GM12864 (cell line): ENCODE results near the gene UPF3A.

ENCODE experiments used
- DNase-seq: peaks from one replicate; pipeline ENCODE4 v3.0.0-alpha.2; 2011; ENCODE audit warnings: low read depth
- H3K4me3 ChIP-seq: 2 replicates; pipeline ENCODE4 v1.5.1; 2011; ENCODE audit warnings: mild to moderate bottlenecking, low read depth, low read length, control low read depth
- TF ChIP-seq, protein P1 (sequence below): IDR thresholded peaks from 2 replicates; pipeline ENCODE4 v1.5.1; 2011; ENCODE audit warnings: low read depth, mild to moderate bottlenecking, moderate library complexity, low read length, control low read depth, inconsistent platforms; ENCODE audit errors: missing control alignments

UPF3A gene

DNA sequence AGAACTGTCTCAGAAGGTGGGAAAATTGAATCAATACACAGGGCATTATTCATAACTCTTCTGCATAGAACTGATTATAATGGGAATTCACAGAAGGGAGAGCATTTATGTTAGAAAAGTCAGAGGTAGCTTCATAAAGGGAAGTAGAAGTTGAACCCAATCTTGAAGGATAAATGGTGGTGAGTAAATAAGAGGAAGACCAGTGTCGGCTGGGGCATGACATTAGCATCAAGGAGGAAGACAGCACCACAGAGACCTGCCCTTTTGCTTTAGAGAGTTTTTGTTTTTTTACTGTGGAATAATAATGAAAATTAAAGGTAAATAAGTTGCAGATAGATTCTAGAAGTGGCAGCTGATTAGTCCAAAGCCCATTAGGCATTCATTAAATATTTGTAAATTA lies 24.9 kb upstream of the UPF3A start:
- no peak for DNase-seq
- no peak overlapping the region for H3K4me3 ChIP-seq
- TF ChIP-seq, protein P1, sequence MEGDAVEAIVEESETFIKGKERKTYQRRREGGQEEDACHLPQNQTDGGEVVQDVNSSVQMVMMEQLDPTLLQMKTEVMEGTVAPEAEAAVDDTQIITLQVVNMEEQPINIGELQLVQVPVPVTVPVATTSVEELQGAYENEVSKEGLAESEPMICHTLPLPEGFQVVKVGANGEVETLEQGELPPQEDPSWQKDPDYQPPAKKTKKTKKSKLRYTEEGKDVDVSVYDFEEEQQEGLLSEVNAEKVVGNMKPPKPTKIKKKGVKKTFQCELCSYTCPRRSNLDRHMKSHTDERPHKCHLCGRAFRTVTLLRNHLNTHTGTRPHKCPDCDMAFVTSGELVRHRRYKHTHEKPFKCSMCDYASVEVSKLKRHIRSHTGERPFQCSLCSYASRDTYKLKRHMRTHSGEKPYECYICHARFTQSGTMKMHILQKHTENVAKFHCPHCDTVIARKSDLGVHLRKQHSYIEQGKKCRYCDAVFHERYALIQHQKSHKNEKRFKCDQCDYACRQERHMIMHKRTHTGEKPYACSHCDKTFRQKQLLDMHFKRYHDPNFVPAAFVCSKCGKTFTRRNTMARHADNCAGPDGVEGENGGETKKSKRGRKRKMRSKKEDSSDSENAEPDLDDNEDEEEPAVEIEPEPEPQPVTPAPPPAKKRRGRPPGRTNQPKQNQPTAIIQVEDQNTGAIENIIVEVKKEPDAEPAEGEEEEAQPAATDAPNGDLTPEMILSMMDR: no peak

DNA sequence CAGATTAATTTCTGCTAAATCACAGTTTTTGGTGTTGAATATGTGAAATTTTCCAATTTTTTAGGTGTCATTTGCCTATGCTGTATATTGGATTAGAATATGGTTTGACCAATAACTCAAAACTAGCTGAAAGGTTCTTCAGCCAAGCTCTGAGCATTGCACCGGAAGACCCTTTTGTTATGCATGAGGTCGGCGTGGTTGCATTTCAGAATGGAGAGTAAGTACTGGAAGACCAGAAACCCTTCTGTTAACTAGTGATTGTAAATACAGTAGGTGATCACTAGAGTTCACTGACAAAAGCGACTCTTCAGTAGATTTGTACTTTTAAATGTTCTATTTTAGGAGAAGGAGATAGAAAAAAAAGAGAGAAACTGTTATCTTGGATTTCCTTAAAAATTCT lies 24.4 kb upstream of the UPF3A start:
- TF ChIP-seq, protein P1: no peak
- no peak overlapping the region for H3K4me3 ChIP-seq
- no peak for DNase-seq

DNA sequence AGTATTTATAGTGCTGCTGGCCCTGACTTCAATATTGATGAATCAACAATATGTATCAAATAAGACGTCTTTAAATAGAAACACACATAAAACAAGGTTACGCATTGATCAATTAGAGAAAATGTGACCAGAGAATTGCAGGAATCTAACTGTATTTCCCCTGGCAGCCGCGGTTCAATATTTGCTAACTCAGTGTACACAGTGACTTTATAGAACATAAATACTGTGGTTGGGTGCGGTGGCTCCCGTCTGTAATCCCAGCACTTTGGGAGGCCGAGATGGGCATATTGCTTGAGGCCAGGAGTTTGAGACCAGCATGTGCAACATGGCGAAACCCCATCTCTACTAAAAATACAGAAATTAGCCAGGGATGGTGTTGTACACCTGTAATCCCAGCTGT lies 22.8 kb upstream of the UPF3A start:
- TF ChIP-seq, protein P1: no peak
- no peak for DNase-seq
- H3K4me3 ChIP-seq: no peak overlapping the region

DNA sequence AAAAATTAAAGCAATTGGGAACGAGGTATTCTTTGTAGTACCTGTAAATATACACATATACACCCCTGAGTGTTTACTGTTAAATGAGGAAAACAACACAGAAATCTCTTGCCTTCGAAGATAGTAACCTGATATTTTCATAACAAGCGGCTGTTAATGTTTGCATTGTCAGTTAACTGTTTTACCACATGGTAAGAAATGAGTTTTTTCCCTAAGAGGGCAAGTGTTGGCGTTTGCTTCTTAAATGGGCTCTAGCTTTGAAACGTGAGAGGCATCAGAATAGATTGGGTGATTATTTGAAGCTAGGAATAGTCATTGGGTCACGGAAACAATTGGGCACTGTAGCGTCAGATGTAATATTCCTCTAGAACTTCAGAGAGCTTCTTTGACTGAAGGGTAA lies 22.0 kb upstream of the UPF3A start:
- TF ChIP-seq, protein P1: no peak
- H3K4me3 ChIP-seq: no peak overlapping the region
- no peak for DNase-seq

DNA sequence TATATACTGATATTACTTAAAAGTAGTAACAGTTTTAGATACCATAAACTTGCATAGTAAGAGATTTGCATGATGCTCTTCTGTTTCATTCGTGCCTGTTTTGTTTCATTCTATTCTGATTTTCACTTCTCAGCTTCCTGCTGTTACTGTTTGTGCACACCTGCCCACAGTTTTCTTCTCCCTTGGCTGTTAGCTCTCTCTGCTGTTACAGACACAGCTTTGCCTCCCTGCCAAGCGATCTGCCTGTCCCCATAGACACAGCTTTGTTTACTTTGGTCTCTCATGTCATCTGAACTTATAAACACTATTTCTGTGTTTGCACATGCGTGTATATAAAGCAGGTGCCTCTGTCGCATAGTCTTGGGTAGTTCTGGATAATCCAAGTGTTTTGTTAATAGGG lies 21.4 kb upstream of the UPF3A start:
- DNase-seq: peak; percentile 45
- H3K4me3 ChIP-seq: no peak overlapping the region
- TF ChIP-seq, protein P1: no peak

DNA sequence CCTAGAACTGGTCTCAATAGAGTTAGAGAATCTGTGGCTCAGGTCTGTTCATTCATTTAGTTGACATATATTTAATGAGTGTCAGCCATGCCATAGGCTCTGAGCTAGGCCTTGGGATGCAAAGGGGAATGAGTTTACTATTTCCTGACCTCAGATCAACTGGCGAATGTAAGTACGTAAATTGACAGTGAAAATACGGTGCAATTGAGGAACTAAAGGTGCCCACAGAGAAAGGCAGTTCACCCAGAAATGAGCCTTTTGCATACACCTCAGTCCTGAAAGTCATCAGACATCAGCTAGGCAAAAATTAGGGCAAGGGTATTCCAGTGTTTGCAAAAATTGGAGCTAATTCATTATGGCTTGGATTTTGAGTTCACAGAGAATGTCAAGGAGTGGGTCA lies 20.6 kb upstream of the UPF3A start:
- no peak overlapping the region for H3K4me3 ChIP-seq
- no peak for DNase-seq
- TF ChIP-seq, protein P1: no peak

DNA sequence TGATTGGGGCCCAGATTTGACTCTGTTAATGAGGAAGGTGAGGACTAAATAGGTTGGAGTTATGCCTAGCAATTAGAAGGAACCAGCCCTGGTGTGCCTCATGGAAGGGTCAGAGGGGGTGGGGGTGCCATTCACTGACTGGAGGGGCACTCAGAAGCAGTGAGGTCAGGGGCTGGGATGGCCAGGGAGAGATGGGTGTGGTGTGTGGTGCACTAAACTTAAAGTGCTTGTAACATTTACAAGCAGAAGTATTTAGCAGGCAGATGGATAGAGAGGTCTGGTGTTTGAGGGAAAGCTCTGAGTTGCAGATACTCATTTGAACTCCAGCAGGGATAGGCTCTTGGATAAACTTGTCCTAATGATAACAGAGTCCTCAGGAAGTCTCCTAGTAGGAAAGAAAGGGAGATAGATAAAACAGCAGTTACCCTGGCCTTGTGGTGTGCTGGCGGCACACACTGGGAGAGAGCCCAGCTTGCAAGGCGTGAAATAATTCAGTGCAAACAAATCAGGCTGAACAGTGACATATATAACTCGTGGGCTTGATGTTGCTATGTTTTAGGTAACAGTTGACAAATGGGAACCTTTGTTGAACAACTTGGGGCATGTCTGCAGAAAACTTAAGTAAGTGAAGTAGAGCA lies 20.0 kb upstream of the UPF3A start:
- TF ChIP-seq, protein P1: no peak
- no peak for DNase-seq
- H3K4me3 ChIP-seq: no peak overlapping the region
